Dermis blood vessel endothelial cell (primary cell): Measurements from ENCODE around the gene CPVL. TPM values are rescaled to one million over a fixed set of nuclear protein-coding genes. Genes with fewer than 3 reads are reported as not detected.
A peak's percentile ranks its signal among the peaks of the same experiment; 100 is the strongest.
"Not testable (repeated sequence)": the region's sequence is repeated elsewhere in the genome, so short reads cannot be mapped to it uniquely, and the experiment has no call there.

Source experiments
- DNase-seq: peaks from one replicate; pipeline ENCODE4 v3.0.0; 2010
- total RNA-seq: library from RNA; depleted of rRNA; stranded (reverse); fragments of >200 nt; gene quantifications from 2 replicates; pipeline ENCODE4 v1.2.3, GENCODE V29; 2014

Gene CPVL
- total RNA-seq, 1 donor from 2014 or later, result 5.6 TPM

DNA sequence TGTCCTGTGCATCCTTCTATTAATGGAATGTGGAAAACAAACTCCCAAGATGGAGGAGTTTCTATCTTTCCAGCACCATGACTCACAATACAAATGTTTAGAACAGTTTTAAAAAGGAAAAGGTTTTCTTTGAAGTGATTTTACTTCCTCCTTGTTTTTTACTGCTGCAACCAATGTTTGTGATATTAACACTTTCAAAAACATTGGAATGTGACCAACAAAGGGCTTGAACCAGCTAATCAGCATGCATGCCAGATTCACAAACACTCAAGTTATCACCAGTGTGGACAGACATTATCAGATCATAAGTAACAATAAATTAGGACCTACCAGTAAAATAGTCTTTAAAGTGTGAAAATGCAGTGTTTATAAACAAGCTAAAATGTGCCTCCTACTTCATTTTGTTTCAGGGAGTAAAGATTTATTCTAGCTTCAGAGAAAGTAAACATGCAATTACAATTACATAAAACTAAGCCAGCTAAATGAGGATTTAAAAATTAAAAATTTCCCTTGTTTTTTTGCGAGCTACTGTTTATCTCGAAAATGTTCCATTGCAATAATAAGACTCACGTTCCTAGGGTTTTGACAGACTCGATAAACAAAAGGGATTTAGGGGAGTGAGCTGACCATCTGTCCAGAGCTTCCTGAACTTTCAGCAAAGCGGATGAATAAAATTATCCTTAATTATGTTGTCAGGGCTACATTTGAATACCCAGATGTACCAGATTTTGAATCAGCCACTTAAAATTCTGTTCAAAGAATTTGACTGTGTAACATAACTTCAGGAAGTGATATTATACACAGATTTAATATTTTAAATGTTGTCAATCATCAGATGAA, 29.8 kb downstream of the CPVL start:
- peak; percentile 72 for DNase-seq

- DNase-seq, result no peak
These were observed 30.6 kb downstream of the CPVL start for GRCh38 chr7:29115753-29116152.

DNA sequence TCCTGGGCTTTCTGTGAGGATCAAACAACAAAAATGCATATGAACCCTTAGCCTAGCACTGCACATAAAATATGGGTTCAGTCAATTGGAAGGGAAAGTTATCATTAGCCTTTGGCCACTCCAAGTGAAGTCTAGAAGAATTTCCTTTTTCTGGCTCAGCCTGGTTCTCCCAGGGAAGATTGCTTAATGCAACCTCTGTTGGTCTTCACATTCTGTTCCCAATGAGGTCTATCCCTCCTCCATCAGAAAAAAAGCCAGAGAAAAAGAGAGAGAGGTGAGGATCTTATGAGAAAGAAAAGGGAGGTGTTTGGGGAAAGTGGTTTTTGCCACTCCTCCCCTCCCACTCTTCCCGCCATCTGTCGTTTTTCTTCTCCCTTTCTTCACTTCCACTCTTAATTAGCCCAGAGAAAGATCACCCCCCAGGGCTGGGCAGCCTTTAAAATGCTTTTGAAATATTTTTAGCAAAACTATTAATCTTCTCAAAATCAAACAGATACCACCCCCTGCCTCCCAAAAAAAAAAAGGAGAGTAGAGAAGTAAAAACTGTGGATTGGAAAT, 31.1 kb downstream of the CPVL start:
- DNase-seq, result no peak

DNA sequence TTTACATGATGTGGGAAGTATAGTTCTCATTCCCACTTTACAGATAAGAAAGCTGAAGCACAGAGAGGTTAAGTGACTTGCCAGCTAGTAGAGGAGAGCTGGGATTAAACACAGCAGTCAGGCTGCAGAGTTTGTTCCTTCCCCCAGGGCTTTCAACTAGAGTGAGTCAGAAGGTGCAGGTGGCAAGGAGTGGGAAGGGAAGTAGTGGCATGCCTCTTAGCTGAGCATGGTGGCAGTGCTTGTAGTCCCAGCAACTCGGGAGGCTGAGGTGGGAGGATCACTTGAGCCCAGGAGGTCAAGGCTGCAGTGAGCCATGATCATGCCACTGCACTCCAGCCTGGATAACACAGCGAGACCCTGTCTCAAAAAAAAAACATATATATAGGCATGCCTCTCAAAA, 32.1 kb downstream of the CPVL start:
- not testable (repeated sequence) for DNase-seq

GRCh38 chr7:29113384-29114102, 32.8 kb downstream of the CPVL start:
- peak; percentile 61 for DNase-seq

DNA sequence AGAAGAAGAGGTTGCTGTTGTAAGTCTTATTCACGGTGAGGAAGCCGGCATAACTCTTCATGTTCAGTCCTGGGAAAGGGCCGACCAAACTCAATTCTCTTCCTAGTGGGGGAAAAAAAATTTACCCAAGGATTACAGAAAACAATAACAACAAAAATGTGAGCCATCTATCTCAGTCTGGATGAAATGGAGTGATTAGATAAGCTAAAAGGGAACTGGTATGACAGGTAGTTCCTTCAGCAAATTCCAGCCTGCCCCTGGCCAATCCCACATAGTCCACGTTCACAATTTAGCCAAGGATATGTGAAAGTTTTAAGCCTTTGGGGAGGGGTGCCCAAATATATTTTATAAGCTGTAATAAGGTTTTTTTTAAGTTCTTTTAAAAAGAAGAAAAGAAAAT, 33.6 kb downstream of the CPVL start:
- DNase-seq, result no peak

DNA sequence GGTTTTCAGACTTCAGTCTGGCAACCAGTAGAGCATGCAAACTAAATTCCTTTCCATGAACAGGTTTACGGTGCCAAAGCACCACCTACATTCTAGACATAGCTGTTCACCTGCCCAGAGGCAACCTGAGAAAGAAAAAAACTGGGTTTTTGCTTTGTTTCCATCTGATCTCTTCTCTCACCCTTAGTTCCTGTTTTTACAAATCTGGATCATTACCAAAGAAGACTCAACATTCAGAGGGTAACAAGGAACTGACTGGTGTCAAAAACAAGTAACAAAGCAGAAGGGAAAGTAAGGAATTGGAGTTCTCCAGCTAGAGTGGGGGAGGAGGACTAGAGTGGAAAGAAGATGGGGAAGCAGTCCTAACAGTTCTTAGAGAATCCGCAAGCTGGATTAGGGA, 36.4 kb downstream of the CPVL start:
- DNase-seq, result no peak

DNA sequence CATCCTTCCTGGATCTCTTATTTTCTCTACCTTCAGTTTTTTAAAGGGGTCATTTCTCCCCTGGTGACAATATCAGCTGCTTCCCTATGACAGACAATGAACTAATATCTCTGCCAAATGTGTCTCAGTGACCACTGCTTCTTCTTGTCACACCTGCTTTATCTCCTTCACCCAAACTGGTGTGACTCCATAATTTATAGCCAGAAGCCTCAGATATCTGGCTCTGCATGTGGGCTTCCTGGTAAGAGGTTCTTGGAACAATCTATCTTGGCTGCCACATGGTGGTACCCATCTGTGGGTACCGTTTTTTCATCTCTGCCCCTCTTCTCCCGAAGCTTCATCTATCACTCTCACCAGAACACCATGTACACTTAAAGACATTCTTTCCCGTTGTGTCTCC, 37.0 kb downstream of the CPVL start:
- no peak for DNase-seq

- no peak for DNase-seq
These were observed 39.3 kb downstream of the CPVL start for GRCh38 chr7:29107056-29107455.

GRCh38 chr7:29106669-29106988, 39.7 kb downstream of the CPVL start:
- no peak for DNase-seq

DNA sequence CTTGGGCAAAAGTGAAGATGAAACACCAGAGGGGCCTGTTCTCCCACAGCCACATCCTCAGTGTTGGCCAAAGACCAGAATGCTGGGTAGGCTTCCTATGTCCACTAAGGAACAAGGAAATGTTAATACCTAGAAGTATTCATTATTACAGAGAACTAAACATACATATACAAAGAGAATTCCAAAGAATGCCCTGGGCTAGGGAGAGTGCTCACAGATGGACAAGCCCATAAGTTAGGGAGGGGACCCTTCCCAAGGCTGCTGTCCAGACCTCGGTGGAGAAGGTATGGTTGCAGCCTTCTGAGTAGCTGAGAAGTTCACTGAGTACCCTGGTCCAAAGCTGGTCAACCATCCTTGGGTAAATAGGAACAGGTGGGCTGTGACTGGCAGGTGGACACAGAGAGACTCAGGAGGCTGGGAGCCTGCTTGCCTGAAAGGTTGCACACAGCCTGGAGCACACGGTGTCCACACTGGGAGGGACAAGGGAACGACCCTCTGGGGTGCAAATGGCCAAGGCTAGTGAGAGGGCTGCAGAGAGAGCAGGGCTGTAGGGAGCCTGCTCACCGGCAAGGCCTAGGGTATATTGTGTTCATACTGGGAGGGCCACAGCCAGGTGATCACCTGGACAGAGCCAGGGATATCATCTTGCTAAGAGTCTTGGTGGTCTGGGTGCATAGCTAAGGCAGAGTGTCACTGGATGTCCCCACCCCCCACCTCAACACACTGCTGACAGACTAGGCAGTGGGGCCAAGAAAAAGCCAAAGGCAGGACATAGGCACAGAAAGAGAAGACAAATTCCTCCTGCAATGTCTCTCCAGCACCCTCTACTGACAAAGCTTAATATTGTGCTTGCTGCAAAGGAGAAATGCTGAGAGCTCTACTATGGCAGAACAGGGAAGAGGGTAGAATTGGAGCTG, 40.3 kb downstream of the CPVL start:
- DNase-seq, result peak; percentile 81

GRCh38 chr7:29105191-29105590, 41.1 kb downstream of the CPVL start:
- DNase-seq, result no peak

DNA sequence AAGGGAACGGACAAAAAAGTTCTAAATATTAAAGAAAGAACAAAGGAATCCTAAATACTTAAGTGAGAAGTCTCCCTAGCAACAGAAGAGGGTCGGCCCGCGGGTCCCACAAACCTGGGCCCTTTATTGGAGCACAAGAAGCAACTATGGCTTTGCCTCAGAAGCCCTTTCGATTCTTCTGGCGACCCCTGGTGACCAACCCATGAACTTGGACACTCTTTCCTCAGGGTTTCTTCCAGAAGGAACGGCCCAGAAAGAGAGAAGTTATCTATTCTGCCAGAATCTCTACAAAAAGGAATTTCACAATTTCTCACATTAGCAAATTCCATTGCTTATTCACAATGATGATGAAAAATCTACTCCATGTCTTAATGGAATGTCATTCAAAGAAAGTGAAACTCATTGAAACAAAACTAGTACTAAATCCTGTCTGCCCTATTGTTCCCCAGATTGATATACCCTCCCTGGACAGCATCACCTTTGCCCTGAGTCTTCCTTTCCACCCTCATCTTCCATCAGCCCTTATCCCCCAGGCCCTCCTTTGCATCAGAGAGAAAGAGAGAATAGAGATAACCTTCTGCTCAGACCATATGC, 43.7 kb downstream of the CPVL start:
- peak; percentile 82 for DNase-seq

DNA sequence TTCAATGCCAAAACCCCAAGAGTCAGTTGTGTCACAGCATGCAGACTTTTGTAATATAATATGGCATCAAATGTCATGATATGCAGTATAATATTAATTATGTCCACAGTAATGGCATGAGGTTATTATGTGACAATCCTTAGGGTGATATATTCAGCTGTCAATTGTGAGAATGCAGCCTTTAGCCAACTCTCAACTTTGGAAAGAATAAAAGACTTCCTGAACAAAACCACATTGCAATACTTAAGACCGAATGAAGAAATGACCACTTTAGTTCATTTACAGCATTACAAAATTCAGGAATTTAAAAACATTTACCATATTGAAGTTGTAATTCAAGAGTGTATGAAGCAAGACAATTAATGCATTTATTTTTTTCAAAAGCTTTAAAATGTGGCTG, 45.4 kb downstream of the CPVL start:
- no peak for DNase-seq

- no peak for DNase-seq
These were observed 46.2 kb downstream of the CPVL start for GRCh38 chr7:29099896-29100847.

- no peak for DNase-seq
These were observed 49.9 kb downstream of the CPVL start for GRCh38 chr7:29096446-29096730.

DNA sequence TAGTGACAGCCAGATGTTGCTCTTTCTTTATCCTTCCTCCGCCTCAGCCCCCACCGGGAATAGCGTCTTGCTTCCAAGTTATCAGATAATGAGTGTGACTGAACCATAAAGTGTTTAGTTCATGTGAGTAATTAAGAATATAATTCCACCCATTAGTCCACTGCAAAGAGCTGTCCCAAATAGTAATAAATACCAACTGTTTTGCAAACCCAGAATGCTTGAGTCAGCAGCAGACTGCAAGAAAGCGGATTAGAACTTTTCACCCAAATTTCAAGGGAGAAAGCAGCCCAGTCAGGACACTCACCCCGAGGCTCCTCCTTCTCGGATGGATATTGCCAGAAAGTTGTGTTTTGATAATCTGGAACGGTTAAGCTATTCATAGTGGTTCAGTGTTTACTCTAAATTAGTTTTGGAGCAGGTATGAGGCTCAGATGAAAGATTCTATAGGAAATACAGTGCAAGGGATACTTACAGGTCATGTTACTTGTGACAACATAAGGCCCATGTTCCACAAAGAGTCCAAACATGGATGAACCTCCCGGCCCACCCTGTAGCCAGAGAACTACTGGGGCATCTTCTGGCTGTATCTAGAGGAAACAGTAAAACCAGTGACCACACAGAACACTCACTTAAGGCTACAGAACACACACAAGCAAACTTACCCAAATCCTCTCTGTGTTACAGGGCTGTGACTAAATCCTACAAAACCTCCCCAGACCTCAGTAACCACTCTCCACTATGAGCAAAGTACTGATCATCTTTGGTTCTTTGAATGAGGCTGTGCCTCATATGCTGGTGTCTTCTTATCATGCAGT, 50.5 kb downstream of the CPVL start:
- no peak for DNase-seq

GRCh38 chr7:29093091-29093490, 53.2 kb downstream of the CPVL start:
- not testable (repeated sequence) for DNase-seq

- peak; percentile 15 for DNase-seq
These were observed 54.6 kb downstream of the CPVL start for GRCh38 chr7:29091715-29092114.

- no peak for DNase-seq
These were observed 55.3 kb downstream of the CPVL start for GRCh38 chr7:29090836-29091601.
